PFSK-1 (cell line): ENCODE data around the gene IGSF8.

ENCODE experiments used
- POLR2AphosphoS5 ChIP-seq: IDR thresholded peaks from 2 replicates; pipeline ENCODE4 v1.6.1; 2012; ENCODE audit warnings: low read depth, mild to moderate bottlenecking, control low read depth, low read length, moderate library complexity
- SIN3A ChIP-seq: IDR thresholded peaks from 2 replicates; pipeline ENCODE4 v1.6.1; 2012; ENCODE audit warnings: mild to moderate bottlenecking, low read length, moderate library complexity, borderline replicate concordance; ENCODE audit not compliant: insufficient read depth
- TAF1 ChIP-seq: IDR thresholded peaks from 2 replicates; pipeline ENCODE4 v1.6.1; 2012; ENCODE audit warnings: low read length, control low read depth, borderline replicate concordance; ENCODE audit not compliant: insufficient read depth
- TF ChIP-seq, protein P1 (sequence below), 2 experiments: IDR thresholded peaks; 2 replicates each; pipeline versions ENCODE4 v1.6.1 to v1.8.0; 2011 to 2012; ENCODE audit warnings: low read depth in 2 of 2, low read length in 2 of 2, control low read depth in 1 of 2, inconsistent platforms in 1 of 2, mild to moderate bottlenecking in 1 of 2, moderate library complexity in 1 of 2; ENCODE audit not compliant: insufficient read depth in 1 of 2

DNA sequence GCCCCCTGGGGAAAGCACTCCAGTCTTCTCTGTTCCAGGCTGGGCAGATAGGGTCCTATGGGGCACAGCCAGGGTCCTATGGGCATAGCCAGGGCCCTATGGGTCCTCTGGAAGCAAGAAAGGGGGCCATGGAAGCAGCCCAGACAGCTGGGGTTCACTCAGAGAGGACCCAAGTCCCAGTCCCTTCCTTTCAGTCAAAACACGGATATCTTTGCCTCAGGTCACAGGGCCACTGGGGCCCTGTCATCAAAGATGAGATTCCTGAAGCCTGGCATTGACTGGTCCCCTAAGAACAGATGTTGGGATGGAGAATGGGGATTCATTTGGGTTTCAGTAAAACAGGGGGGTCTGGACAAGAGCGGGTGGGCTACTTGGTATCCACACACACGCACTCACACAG, 8.5 kb downstream of the IGSF8 start:
- no peak for TF ChIP-seq TAF1
- TF ChIP-seq POLR2AphosphoS5 = no peak
- no peak for TF ChIP-seq SIN3A
- TF ChIP-seq, protein P1, sequence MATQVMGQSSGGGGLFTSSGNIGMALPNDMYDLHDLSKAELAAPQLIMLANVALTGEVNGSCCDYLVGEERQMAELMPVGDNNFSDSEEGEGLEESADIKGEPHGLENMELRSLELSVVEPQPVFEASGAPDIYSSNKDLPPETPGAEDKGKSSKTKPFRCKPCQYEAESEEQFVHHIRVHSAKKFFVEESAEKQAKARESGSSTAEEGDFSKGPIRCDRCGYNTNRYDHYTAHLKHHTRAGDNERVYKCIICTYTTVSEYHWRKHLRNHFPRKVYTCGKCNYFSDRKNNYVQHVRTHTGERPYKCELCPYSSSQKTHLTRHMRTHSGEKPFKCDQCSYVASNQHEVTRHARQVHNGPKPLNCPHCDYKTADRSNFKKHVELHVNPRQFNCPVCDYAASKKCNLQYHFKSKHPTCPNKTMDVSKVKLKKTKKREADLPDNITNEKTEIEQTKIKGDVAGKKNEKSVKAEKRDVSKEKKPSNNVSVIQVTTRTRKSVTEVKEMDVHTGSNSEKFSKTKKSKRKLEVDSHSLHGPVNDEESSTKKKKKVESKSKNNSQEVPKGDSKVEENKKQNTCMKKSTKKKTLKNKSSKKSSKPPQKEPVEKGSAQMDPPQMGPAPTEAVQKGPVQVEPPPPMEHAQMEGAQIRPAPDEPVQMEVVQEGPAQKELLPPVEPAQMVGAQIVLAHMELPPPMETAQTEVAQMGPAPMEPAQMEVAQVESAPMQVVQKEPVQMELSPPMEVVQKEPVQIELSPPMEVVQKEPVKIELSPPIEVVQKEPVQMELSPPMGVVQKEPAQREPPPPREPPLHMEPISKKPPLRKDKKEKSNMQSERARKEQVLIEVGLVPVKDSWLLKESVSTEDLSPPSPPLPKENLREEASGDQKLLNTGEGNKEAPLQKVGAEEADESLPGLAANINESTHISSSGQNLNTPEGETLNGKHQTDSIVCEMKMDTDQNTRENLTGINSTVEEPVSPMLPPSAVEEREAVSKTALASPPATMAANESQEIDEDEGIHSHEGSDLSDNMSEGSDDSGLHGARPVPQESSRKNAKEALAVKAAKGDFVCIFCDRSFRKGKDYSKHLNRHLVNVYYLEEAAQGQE (IDR thresholded peaks at IDR 0.05; ENCODE audit: insufficient read depth in 1 of 2, low read depth in 2 of 2, low read length in 2 of 2) = no peak
